Neuronal stem cell (in vitro differentiated cells): ENCODE data around the gene PRRT2. TPM values are rescaled to one million over a fixed set of nuclear protein-coding genes. Genes with fewer than 3 reads are reported as not detected.

ENCODE experiments used
- DNase-seq: peaks from one replicate; pipeline ENCODE4 v3.0.0-alpha.2; 2013; ENCODE audit warnings: low spot score
- H2AFZ ChIP-seq: one replicate; pipeline ENCODE4 v1.6.1; 2013; ENCODE audit warnings: mild to moderate bottlenecking, low read length, inconsistent platforms
- H2AK5ac ChIP-seq: 2 replicates; pipeline ENCODE4 v1.6.1; 2013; ENCODE audit warnings: low read depth, mild to moderate bottlenecking, inconsistent platforms, low read length, moderate library complexity, mixed read lengths
- H2BK120ac ChIP-seq: 2 replicates; pipeline ENCODE4 v1.6.1; 2013; ENCODE audit warnings: low read depth, mild to moderate bottlenecking, inconsistent platforms, low read length, moderate library complexity, mixed read lengths
- H2BK12ac ChIP-seq: one replicate; pipeline ENCODE4 v1.6.1; 2013; ENCODE audit warnings: low read length, inconsistent platforms
- H2BK15ac ChIP-seq: 2 replicates; pipeline ENCODE4 v1.6.1; 2013; ENCODE audit warnings: mild to moderate bottlenecking, low read length, inconsistent platforms, mixed read lengths
- H2BK5ac ChIP-seq: one replicate; pipeline ENCODE4 v1.6.1; 2013; ENCODE audit warnings: inconsistent platforms, mild to moderate bottlenecking, low read length, moderate library complexity
- H3K14ac ChIP-seq: one replicate; pipeline ENCODE4 v1.6.1; 2013; ENCODE audit warnings: low read length, inconsistent platforms
- H3K18ac ChIP-seq: 2 replicates; pipeline ENCODE4 v1.6.1; 2013; ENCODE audit warnings: low read length, inconsistent platforms
- H3K23ac ChIP-seq: 2 replicates; pipeline ENCODE4 v1.6.1; 2013; ENCODE audit warnings: low read depth, mild to moderate bottlenecking, mixed read lengths, low read length, inconsistent platforms; ENCODE audit not compliant: poor library complexity
- H3K27ac ChIP-seq: replicated peaks from 3 replicates; pipeline ENCODE4 v1.5.1; 2013; ENCODE audit warnings: low read length, inconsistent platforms
- H3K27me3 ChIP-seq, 3 experiments: 2 replicates each; pipeline ENCODE4 v1.6.1; 2013; ENCODE audit warnings: low read length in 3 of 3, mild to moderate bottlenecking in 2 of 3, inconsistent platforms in 1 of 3, low read depth in 1 of 3, mixed read lengths in 1 of 3, moderate library complexity in 1 of 3; ENCODE audit not compliant: control insufficient read depth in 3 of 3, insufficient read depth in 3 of 3
- H3K36me3 ChIP-seq, 2 donors: replicated peaks in 1 of 2; 2 replicates each; pipeline ENCODE4 v1.6.1; 2013; ENCODE audit warnings: low read length in 2 of 2; ENCODE audit not compliant: control insufficient read depth in 2 of 2, insufficient read depth in 2 of 2
- H3K4ac ChIP-seq: 2 replicates; pipeline ENCODE4 v1.6.1; 2013; ENCODE audit warnings: inconsistent platforms, mild to moderate bottlenecking, low read length, moderate library complexity
- H3K4me1 ChIP-seq, 2 donors: 1 replicate in 1 of 2; 2 replicates in 1 of 2; pipeline ENCODE4 v1.6.1; 2013; ENCODE audit warnings: low read length in 2 of 2, low read depth in 1 of 2; ENCODE audit not compliant: control insufficient read depth in 2 of 2, insufficient read depth in 1 of 2
- H3K4me2 ChIP-seq: one replicate; pipeline ENCODE4 v1.6.1; 2013; ENCODE audit warnings: mild to moderate bottlenecking, low read length, inconsistent platforms; ENCODE audit not compliant: insufficient read depth, poor library complexity, severe bottlenecking
- H3K4me3 ChIP-seq, 2 donors: 2 replicates each; pipeline ENCODE4 v1.5.1; 2013; ENCODE audit warnings: low read length in 2 of 2, mild to moderate bottlenecking in 2 of 2, inconsistent platforms in 1 of 2, moderate library complexity in 1 of 2
- H3K79me1 ChIP-seq: one replicate; pipeline ENCODE4 v1.6.1; 2013; ENCODE audit warnings: low read depth, mild to moderate bottlenecking, inconsistent platforms, low read length, moderate library complexity
- H3K9ac ChIP-seq: one replicate; pipeline ENCODE4 v1.6.1; 2013; ENCODE audit warnings: mild to moderate bottlenecking, low read depth, low read length, inconsistent platforms; ENCODE audit not compliant: poor library complexity
- H3K9me3 ChIP-seq, 2 donors: replicated peaks in 1 of 2; 2 replicates each; pipeline versions ENCODE3 to v1.6.1; 2013; ENCODE audit warnings: low read length in 2 of 2, mild to moderate bottlenecking in 2 of 2, inconsistent platforms in 1 of 2, low read depth in 1 of 2, mixed read lengths in 1 of 2, moderate library complexity in 1 of 2; ENCODE audit not compliant: control insufficient read depth in 2 of 2, insufficient read depth in 1 of 2
- H4K8ac ChIP-seq: one replicate; pipeline ENCODE4 v1.6.1; 2013; ENCODE audit warnings: low read depth, mild to moderate bottlenecking, inconsistent platforms, low read length, moderate library complexity
- H4K91ac ChIP-seq: one replicate; pipeline ENCODE4 v1.6.1; 2013; ENCODE audit warnings: low read length, low read depth, mild to moderate bottlenecking, inconsistent platforms; ENCODE audit not compliant: poor library complexity
- WGBS, 2 donors: extraction: QIAGEN DNeasy Blood & Tissue Kit; methylation state at CpG; one replicate each; pipeline ENCODE4 v1.1.7; 2013; ENCODE audit warnings: missing lambda C conversion rate in 2 of 2, mixed read lengths in 1 of 2; ENCODE audit not compliant: insufficient read length in 2 of 2, insufficient replicate concordance in 1 of 2; ENCODE audit errors: extremely low coverage in 2 of 2; 5-methylcytosine and 5-hydroxymethylcytosine counted together
- polyA plus RNA-seq, 2 experiments: library from polyadenylated mRNA; stranded (reverse); fragments of 200-250 nt; gene quantifications; one replicate each; pipeline ENCODE4 v1.2.3, GENCODE V29; 2013

Gene PRRT2
- polyA plus RNA-seq (2013, experiment 1 of 2) = 75.9 TPM
- polyA plus RNA-seq (2013, experiment 2 of 2) = 71.0 TPM

DNA sequence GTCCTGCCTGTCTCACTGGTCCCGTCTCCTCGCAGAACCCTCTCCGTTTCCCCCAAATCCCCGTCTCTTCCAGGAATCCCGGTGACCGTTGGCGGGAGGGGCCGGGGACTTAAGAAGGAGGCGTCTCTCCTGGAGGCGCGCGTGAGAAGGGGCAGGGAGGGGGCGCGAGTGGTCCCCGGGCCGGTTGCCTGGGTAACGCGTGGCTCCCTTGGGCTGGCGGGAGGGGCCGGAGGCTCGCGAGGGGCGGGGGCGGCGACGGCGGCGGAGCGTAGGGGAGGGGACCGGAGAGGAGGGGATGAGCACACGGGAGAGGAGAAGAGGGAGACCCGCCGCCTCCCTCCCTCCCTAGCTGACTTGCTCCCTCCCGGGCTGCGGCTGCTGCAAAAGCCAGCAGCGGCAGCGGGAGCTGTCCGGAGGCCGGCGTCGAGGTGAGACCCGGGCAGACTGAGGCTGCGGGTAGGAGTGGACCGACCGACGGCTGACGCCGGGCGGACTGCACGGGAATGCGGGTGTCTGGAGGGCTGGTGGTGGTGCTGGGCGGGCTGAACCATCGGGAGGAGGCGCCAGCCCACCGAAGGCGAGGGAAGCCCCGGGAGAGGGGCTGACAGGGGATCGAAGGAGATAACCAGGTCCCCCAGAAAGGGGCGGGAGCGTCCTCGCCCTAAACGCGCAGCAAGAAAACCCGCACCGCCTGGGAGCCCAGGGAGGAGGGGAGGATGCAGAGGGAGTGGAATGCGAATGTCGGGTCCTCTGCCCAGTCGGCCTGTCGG lies at the start of gene PRRT2:
TSS of gene PRRT2 (plus strand) at position 298 of the 770 bp plus-strand sequence. CDS start 862 bp downstream, outside the sequence.
- peaks cover 0 to 2% of the 10 kb centered on the region in 2 donors for H3K9me3 ChIP-seq
- H2BK15ac ChIP-seq = peak within 1 kb of the TSS; percentile 91
- peak within 1 kb of the TSS; percentile 99 for H3K14ac ChIP-seq
- H3K9ac ChIP-seq = peak within 1 kb of the TSS; percentile 96
- peak within 1 kb of the TSS; percentile 99 for H3K18ac ChIP-seq
- WGBS, 2 donors = no CpG with 5 or more reads among the region's 69 CpGs
- H3K27me3 ChIP-seq = no peaks in the 10 kb centered on the region
- H3K27ac ChIP-seq = peak within 1 kb of the TSS; percentile 97
- H3K4ac ChIP-seq = peak within 1 kb of the TSS; percentile 97
- H2AFZ ChIP-seq = peak within 1 kb of the TSS; percentile 80
- peak within 1 kb of the TSS; percentile 71 to 95 for H3K4me3 ChIP-seq
- H3K79me1 ChIP-seq = peaks cover 35% of the 10 kb centered on the region
- peak; percentile 87 for DNase-seq
- H3K4me2 ChIP-seq = peak within 1 kb of the TSS; percentile 96
- peaks cover 52 to 56% of the 10 kb centered on the region in 2 donors for H3K4me1 ChIP-seq
- H2BK120ac ChIP-seq = peak within 1 kb of the TSS; percentile 56
- peak within 1 kb of the TSS; percentile 92 for H3K23ac ChIP-seq
- peak within 1 kb of the TSS; percentile 97 for H2BK5ac ChIP-seq
- no peak within 1 kb of the TSS for H4K8ac ChIP-seq
- no peak within 1 kb of the TSS for H4K91ac ChIP-seq
- peaks cover 21 to 37% of the 10 kb centered on the region in 2 donors for H3K36me3 ChIP-seq
- H2AK5ac ChIP-seq = peak within 1 kb of the TSS; percentile 94
- peak within 1 kb of the TSS; percentile 46 for H2BK12ac ChIP-seq

- Histone ChIP-seq H3K23ac (no peak overlapping the region), H3K27ac (no peak overlapping the region), H2BK5ac (no peak overlapping the region), H3K14ac (no peak overlapping the region), H2BK12ac (no peak overlapping the region), H2AK5ac (no peak overlapping the region), H3K9ac (no peak overlapping the region), H3K9me3 (no peaks in the 10 kb centered on the region), H3K79me1 (no peaks in the 10 kb centered on the region), H3K27me3 (no peaks in the 10 kb centered on the region), H3K18ac (no peak overlapping the region), H3K4ac (no peak overlapping the region), H3K36me3 (no peaks in the 10 kb centered on the region), H3K4me2 (no peak overlapping the region), H2BK15ac (no peak overlapping the region), H4K8ac (no peak overlapping the region), H2AFZ (no peak overlapping the region), H4K91ac (no peak overlapping the region), H3K4me3 (no peak overlapping the region), H3K4me1 (no peaks in the 10 kb centered on the region), H2BK120ac (no peak overlapping the region)
- no CpG with 5 or more reads among the region's 6 CpGs for WGBS, 2 donors
- DNase-seq = no peak
Measured at GRCh38 chr16:29763326-29763725, 48.7 kb upstream of the PRRT2 start.

- no peak overlapping the region for H3K4me2 ChIP-seq
- no peaks in the 10 kb centered on the region for H3K36me3 ChIP-seq
- H4K91ac ChIP-seq = no peak overlapping the region
- no peak overlapping the region for H3K4me3 ChIP-seq
- no peak overlapping the region for H2BK12ac ChIP-seq
- H2AK5ac ChIP-seq = no peak overlapping the region
- no peak overlapping the region for H2AFZ ChIP-seq
- no peaks in the 10 kb centered on the region for H3K79me1 ChIP-seq
- no peaks in the 10 kb centered on the region for H3K9me3 ChIP-seq
- H3K23ac ChIP-seq = no peak overlapping the region
- no peak overlapping the region for H3K27ac ChIP-seq
- no peak overlapping the region for H3K4ac ChIP-seq
- WGBS, 2 donors = no CpG with 5 or more reads among the region's 15 CpGs
- no peak overlapping the region for H2BK5ac ChIP-seq
- H3K9ac ChIP-seq = no peak overlapping the region
- H3K27me3 ChIP-seq = peaks cover 0 to 7% (median 0%) of the 10 kb centered on the region in 3 experiments
- H2BK120ac ChIP-seq = no peak overlapping the region
- no peak overlapping the region for H4K8ac ChIP-seq
- no peak overlapping the region for H3K14ac ChIP-seq
- peak overlapping the region; percentile 38 for H3K18ac ChIP-seq
- H2BK15ac ChIP-seq = peak overlapping the region; percentile 93
- no peak for DNase-seq
- H3K4me1 ChIP-seq = no peaks in the 10 kb centered on the region
Measured at GRCh38 chr16:29765167-29766032, 46.6 kb upstream of the PRRT2 start.

GRCh38 chr16:29766571-29766970 lies 45.4 kb upstream of the PRRT2 start:
- no peak for DNase-seq
- no peak overlapping the region for H3K23ac ChIP-seq
- no CpG with 5 or more reads among the region's 3 CpGs for WGBS, 2 donors
- no peak overlapping the region for H3K18ac ChIP-seq
- H3K4me2 ChIP-seq = no peak overlapping the region
- H3K14ac ChIP-seq = no peak overlapping the region
- H3K4me1 ChIP-seq = no peaks in the 10 kb centered on the region
- H3K4ac ChIP-seq = no peak overlapping the region
- no peaks in the 10 kb centered on the region for H3K36me3 ChIP-seq
- no peak overlapping the region for H2AFZ ChIP-seq
- H4K8ac ChIP-seq = no peak overlapping the region
- H2BK5ac ChIP-seq = no peak overlapping the region
- H2BK12ac ChIP-seq = no peak overlapping the region
- H2AK5ac ChIP-seq = no peak overlapping the region
- H3K79me1 ChIP-seq = no peaks in the 10 kb centered on the region
- H3K9ac ChIP-seq = no peak overlapping the region
- no peak overlapping the region for H2BK15ac ChIP-seq
- no peaks in the 10 kb centered on the region for H3K9me3 ChIP-seq
- H4K91ac ChIP-seq = no peak overlapping the region
- no peak overlapping the region for H3K27ac ChIP-seq
- H3K4me3 ChIP-seq = no peak overlapping the region
- H2BK120ac ChIP-seq = no peak overlapping the region
- peaks cover 0 to 9% (median 0%) of the 10 kb centered on the region in 3 experiments for H3K27me3 ChIP-seq
